Chondrocyte (in vitro differentiated cells): Measurements from ENCODE around the gene ALDH3B1. TPM values are rescaled to one million over a fixed set of nuclear protein-coding genes. Genes with fewer than 3 reads are reported as not detected.
A peak's percentile ranks its signal among the peaks of the same experiment; 100 is the strongest.

Experiments
- DNase-seq: peaks from one replicate; pipeline ENCODE4 v3.0.0; 2021; ENCODE audit warnings: mixed read lengths, low spot score
- H3K27ac Mint-ChIP-seq: one replicate; pipeline ENCODE4 v1.8.0; 2021; ENCODE audit warnings: mild to moderate bottlenecking, moderate library complexity, mixed read lengths; ENCODE audit not compliant: unreplicated experiment
- H3K27me3 Mint-ChIP-seq: 2 replicates; pipeline ENCODE4 v1.8.0; 2021; ENCODE audit warnings: low read depth, mixed read lengths
- H3K36me3 Mint-ChIP-seq: 2 replicates; pipeline ENCODE4 v1.8.0; 2021; ENCODE audit warnings: low read depth, mixed read lengths
- H3K4me1 Mint-ChIP-seq: 2 replicates; pipeline ENCODE4 v1.8.0; 2021; ENCODE audit warnings: low read depth, mild to moderate bottlenecking, mixed read lengths
- H3K4me3 Mint-ChIP-seq: one replicate; pipeline ENCODE4 v1.8.0; 2021; ENCODE audit warnings: mild to moderate bottlenecking, moderate library complexity, mixed read lengths; ENCODE audit not compliant: unreplicated experiment
- H3K9me3 Mint-ChIP-seq: 2 replicates; pipeline ENCODE4 v1.8.0; 2021; ENCODE audit warnings: low read depth, mixed read lengths
- CTCF ChIP-seq: fragments of 200-600 bp; sonication (generic); IDR thresholded peaks from 2 replicates; pipeline ENCODE4 v1.5.0; 2021; ENCODE audit warnings: antibody characterized with exemption, mild to moderate bottlenecking, moderate library complexity
- total RNA-seq: library from RNA; stranded (reverse); gene quantifications from 3 replicates; pipeline ENCODE4 v1.2.1, GENCODE V29; 2021

The ALDH3B1 gene
- total RNA-seq, 1 donor from 2014 or later, result 13.1 TPM

GRCh38 chr11:68048681-68049508, 38.8 kb downstream of the ALDH3B1 start:
- Mint-ChIP-seq H3K9me3 (no peaks in the 10 kb centered on the region), H3K27ac (no peak overlapping the region), H3K4me3 (no peak overlapping the region), H3K27me3 (no peaks in the 10 kb centered on the region), H3K36me3 (peaks cover 7% of the 10 kb centered on the region), H3K4me1 (no peaks in the 10 kb centered on the region)
- TF ChIP-seq CTCF, result no peak
- DNase-seq, result peak; percentile 84

- no peaks in the 10 kb centered on the region for H3K4me1 Mint-ChIP-seq
- peak; percentile 92 for DNase-seq
- no peak overlapping the region for H3K4me3 Mint-ChIP-seq
- H3K27ac Mint-ChIP-seq, result no peak overlapping the region
- no peaks in the 10 kb centered on the region for H3K9me3 Mint-ChIP-seq
- TF ChIP-seq CTCF, result no peak
- no peaks in the 10 kb centered on the region for H3K27me3 Mint-ChIP-seq
- peaks cover 7% of the 10 kb centered on the region for H3K36me3 Mint-ChIP-seq
Observed at GRCh38 chr11:68049509-68050370, 39.6 kb downstream of the ALDH3B1 start.

GRCh38 chr11:68050371-68050841, 40.3 kb downstream of the ALDH3B1 start:
- H3K4me3 Mint-ChIP-seq, result no peak overlapping the region
- no peaks in the 10 kb centered on the region for H3K4me1 Mint-ChIP-seq
- no peaks in the 10 kb centered on the region for H3K9me3 Mint-ChIP-seq
- no peak for DNase-seq
- no peak for TF ChIP-seq CTCF
- H3K27me3 Mint-ChIP-seq, result no peaks in the 10 kb centered on the region
- H3K36me3 Mint-ChIP-seq, result peaks cover 7% of the 10 kb centered on the region
- no peak overlapping the region for H3K27ac Mint-ChIP-seq

- no peak overlapping the region for H3K27ac Mint-ChIP-seq
- no peak for TF ChIP-seq CTCF
- no peaks in the 10 kb centered on the region for H3K9me3 Mint-ChIP-seq
- no peaks in the 10 kb centered on the region for H3K27me3 Mint-ChIP-seq
- DNase-seq, result no peak
- no peak overlapping the region for H3K4me3 Mint-ChIP-seq
- no peaks in the 10 kb centered on the region for H3K4me1 Mint-ChIP-seq
- H3K36me3 Mint-ChIP-seq, result peaks cover 7% of the 10 kb centered on the region
Observed at GRCh38 chr11:68051191-68052136, 41.3 kb downstream of the ALDH3B1 start.
